GM21619 (cell line): Measurements from ENCODE around the gene DTNA.
A peak's percentile ranks its signal among the peaks of the same experiment; 100 is the strongest.
"Not testable (repeated sequence)": the region's sequence is repeated elsewhere in the genome, so short reads cannot be mapped to it uniquely, and the experiment has no call there.

Experiments used
- ATAC-seq: cut with Tn5 transposase; IDR thresholded peaks from one replicate; pipeline ENCODE4 v1.9.1; 2021; ENCODE audit not compliant: unreplicated experiment

DTNA gene

GRCh38 chr18:34709750-34710441, at the start of gene DTNA:
Gene DTNA, plus strand, starts transcription at chr18:34710298. Its CDS starts 45,679 bp downstream, at chr18:34755977.
- no peak for ATAC-seq

GRCh38 chr18:34660572-34660971, 49.5 kb upstream of the DTNA start:
- ATAC-seq = no peak

DNA sequence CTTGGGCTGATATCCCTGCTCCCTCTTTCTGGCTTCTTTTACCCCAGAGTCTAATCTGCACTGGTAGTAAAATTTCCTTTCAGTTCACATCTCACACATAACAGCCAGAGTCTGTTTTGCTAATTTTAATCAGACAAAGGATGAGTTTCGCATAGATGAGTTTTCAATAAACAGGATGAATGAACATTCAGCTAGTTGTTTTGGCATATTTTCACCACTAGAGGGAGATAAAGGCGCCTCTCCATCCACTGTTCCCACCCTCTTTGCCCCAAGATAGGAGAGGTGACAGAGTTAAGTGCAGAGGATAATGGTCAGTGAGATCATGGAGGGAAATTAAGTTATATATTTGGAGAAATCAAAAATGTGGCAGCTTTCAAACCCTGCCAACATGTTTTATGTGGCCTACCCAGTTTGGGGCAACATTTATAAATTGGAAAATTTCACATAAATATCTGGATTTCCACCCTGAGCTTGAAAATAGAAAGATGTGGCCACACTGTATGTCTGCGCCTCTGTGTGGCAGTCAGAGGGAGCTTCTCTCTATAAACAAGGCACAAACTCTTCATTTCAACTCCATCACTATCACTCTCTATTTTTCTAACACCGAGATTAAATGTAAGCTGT, 48.5 kb upstream of the DTNA start:
- ATAC-seq = peak; percentile 75

- ATAC-seq = no peak
Measured at GRCh38 chr18:34676816-34677574, 33.1 kb upstream of the DTNA start.

DNA sequence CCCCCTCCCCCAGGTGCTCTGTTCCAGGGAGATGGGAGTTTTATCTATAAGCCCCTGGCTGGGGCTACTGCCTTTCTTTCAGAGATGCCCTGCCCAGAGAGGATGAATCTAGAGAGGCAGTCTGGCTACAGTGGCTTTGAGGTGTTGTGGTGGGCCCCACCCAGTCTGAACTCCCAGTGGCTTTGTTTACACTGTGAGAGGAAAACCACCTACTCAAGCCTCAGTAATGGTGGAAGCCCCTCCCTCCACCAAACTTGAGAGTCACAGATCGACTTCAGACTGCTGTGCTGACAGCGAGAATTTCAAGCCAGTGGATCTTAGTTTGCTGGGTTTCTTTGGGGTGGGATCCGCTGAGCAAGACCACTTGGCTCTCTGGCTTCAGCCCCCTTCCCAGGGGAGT, 20.3 kb upstream of the DTNA start:
- not testable (repeated sequence) for ATAC-seq

DNA sequence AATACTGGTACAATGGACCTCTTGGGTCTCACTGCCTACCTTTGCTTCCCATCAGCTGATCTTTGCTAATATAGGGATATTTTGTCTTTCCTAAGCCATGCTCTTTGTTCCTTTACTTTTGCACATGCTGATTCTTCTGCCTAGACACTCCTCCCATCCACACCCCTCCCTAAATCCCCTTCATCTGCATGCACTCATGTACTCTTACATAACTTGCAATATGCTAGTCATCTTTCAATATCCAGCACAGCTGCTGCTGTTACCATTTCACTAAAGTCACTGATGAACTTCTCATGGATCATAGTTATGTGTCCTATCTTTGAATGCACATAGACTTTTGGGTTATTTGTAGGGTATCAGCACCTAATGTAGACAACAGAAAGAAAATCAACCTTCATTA, 18.5 kb upstream of the DTNA start:
- ATAC-seq = no peak

GRCh38 chr18:34694591-34695165, 15.4 kb upstream of the DTNA start:
- ATAC-seq = no peak

DNA sequence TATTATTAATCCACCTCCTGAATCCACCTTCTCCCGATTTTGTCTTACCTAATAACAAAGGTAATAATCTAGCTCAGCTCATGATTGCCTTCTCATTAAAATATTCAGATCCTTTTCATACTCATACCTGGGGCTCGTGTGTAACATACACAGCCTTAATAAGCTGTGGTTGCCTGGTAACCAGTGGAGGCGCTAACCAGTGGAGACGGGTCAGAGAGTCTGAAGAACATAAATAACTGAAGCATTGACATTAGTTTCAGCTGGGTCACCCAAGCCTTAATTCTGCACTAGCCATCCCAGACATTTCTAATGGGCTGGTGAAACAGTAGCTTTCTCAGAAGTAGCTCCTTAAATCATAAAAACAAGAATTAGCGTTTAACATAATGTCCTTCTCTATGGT, 14.8 kb upstream of the DTNA start:
- no peak for ATAC-seq

DNA sequence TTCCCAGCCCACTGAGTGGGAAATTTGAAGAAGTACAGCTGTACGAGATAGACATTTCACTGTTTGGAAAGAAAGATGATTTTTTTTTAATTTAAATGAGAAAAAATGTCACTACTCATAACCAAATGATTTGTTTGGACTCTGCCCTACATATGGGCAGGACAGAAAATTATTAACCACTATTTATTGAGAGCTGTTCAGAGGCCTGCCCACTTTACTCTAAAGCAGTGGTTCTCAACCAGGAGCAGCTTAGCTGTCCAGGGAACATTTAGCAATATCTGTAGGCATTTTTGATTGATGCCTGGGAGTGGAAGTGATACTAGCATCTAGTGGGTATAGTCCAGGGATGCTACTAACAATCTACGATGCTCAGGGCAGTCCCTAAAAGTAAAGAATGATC, 13.4 kb upstream of the DTNA start:
- ATAC-seq = no peak

DNA sequence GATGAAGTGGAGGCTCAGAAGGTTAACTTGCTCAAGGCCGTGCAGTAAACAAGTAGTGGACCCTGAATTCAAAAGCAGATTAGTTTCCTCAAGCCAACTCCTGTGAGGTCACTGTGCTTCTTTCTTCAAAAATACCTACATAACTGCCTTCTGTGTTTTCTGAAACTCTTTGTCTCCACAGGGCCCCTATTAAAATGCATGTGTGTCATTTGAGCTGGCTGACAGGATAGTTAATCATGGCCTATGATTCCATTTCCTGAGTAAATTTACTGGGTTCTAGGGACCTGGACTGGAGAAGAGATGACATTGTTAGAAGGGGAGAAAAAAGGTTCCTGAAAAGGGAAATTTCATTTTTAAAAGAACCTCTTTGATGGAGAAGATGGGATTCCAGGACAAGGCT, 12.9 kb upstream of the DTNA start:
- ATAC-seq = no peak

- no peak for ATAC-seq
Measured at GRCh38 chr18:34697891-34698290, 12.2 kb upstream of the DTNA start.

GRCh38 chr18:34701911-34702310, 8.2 kb upstream of the DTNA start:
- ATAC-seq = no peak

DNA sequence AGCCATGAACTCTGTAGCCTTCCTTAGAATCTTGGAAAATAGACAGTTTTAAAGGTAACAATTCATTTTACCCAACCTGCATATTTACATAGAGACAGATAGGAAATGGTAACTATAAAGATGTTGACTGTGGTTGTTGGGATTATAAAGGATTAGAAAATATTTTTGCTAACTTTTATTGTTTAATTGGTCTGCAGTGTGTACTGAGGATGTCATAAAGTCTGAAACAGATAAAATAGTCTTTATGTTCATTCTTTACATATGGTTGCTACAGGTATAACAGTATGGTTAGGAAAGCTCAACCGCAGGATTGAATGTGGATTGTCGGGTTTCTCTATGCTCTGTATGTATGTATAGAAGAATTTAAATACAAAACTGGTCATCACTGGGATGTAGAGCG, 7.3 kb upstream of the DTNA start:
- no peak for ATAC-seq

GRCh38 chr18:34704074-34704473, 6.0 kb upstream of the DTNA start:
- no peak for ATAC-seq

- ATAC-seq = no peak
Measured at GRCh38 chr18:34704823-34705222, 5.3 kb upstream of the DTNA start.

DNA sequence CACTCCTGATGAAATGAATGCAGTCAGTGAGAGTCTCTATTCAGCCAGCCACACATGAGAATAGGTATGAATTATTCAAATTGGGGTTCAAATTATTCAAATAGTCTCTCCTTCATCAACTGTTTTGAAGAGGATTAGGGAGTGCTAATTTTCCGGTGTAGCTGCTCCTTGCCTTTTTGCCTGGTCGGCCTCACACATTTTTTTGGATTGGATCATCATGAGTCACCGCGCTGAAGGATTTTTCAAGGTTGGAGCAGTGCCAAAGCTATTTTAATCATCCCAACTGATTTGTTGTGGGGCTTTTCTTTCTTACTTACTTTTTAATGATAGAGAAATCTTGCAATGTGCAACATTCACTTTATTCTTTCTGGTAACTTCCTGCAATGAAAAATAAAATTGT, 2.4 kb upstream of the DTNA start:
- ATAC-seq = no peak

GRCh38 chr18:34709104-34709503, 994 bp upstream of the DTNA start:
- no peak for ATAC-seq

DNA sequence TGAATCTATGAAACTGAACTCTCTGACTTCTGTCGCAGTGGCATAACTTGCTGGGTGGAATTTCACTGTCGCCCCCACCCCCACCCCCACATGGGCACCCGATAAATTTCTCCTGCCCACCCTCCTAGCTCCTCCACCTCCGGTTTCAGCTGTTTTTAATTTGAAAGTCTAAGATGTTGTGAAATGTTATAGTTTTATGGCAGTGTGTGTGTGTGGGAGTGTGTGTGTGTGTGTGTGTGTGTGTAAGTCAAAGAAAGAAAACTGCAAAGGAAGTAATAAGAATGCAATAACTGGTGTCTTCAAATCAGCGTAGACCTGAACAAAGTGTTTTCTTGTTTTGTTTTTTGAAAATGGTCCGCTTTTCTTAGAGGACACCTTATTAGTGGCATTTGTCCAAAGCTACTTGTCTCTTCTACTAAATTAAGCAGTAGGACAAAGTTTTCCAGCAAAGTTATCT, 388 bp downstream of the DTNA start:
- ATAC-seq = no peak

DNA sequence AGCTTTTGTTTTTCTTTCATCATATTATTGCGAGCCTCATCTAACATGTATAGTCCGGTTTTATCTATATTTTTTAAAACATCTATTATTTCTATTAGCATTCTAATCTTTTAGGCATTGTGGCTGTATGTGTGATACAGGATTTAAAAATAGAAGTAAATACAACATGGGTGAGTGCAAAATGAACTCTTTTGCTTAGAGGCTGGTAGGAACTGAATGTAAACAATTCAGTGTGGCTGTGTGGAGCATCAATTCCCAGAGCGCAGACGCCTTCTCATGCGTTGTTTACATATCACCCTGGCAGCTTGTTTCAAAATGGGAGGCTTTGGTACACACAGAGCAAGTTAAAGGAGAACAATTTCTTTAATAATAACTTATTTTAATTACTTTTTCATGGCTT, 836 bp downstream of the DTNA start:
- ATAC-seq = no peak

- ATAC-seq = not testable (repeated sequence)
Measured at GRCh38 chr18:34716111-34716510, 6.0 kb downstream of the DTNA start.

GRCh38 chr18:34718610-34719009, 8.5 kb downstream of the DTNA start:
- ATAC-seq = no peak

DNA sequence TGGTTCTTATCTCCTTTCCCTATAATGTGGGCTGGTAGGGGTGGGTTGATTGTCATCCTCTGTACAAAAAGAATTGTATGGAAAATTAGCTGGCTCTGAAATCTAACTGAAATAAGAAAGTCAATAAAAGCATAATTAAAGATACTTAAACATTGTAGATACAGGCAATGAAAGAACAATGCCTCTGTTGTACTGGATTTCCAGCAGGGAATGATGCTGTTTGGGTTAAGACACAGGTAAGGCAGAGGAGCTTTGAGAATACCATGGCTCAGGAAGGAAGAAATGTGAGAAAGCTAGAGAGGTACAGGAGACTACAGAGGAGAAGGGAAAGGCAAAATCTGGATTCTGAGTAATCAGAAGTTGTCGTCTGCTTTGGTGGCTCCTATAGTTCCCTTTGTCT, 10.1 kb downstream of the DTNA start:
- no peak for ATAC-seq
